Brain microvascular endothelial cell (primary cell): Measurements from ENCODE around the gene KCNH2.

ENCODE experiments used
- DNase-seq: peaks from one replicate; pipeline ENCODE4 v3.0.0-alpha.2; 2020
- H3K27ac ChIP-seq: fragments of 250-450 bp; sonication (Bioruptor Pico); 2 replicates; pipeline ENCODE4 v1.5.1; 2020; ENCODE audit warnings: mild to moderate bottlenecking, moderate library complexity
- H3K27me3 ChIP-seq: fragments of 250-450 bp; sonication (Bioruptor Pico); replicated peaks from 2 replicates; pipeline ENCODE4 v1.5.1; 2020; ENCODE audit warnings: mild to moderate bottlenecking
- H3K36me3 ChIP-seq: fragments of 250-450 bp; sonication (Bioruptor Pico); replicated peaks from 2 replicates; pipeline ENCODE4 v1.5.1; 2020; ENCODE audit warnings: mild to moderate bottlenecking
- H3K4me3 ChIP-seq: 2 replicates; pipeline ENCODE4 v1.5.1; 2011; ENCODE audit warnings: low read depth, mild to moderate bottlenecking, control low read depth, low read length, moderate library complexity
- in situ Hi-C: cut with HindIII; loops from 2 replicates; pipeline ENCODE4 v1.10.0; 2017; ENCODE audit warnings: low sequenced_read_pairs, low pct_ligation_motif_present
- TF ChIP-seq, protein P1 (sequence below): IDR thresholded peaks from 2 replicates; pipeline ENCODE4 v1.5.1; 2011; ENCODE audit warnings: low read depth, mild to moderate bottlenecking, moderate library complexity, low read length, control low read depth, inconsistent platforms; ENCODE audit errors: missing control alignments

Gene KCNH2

DNA sequence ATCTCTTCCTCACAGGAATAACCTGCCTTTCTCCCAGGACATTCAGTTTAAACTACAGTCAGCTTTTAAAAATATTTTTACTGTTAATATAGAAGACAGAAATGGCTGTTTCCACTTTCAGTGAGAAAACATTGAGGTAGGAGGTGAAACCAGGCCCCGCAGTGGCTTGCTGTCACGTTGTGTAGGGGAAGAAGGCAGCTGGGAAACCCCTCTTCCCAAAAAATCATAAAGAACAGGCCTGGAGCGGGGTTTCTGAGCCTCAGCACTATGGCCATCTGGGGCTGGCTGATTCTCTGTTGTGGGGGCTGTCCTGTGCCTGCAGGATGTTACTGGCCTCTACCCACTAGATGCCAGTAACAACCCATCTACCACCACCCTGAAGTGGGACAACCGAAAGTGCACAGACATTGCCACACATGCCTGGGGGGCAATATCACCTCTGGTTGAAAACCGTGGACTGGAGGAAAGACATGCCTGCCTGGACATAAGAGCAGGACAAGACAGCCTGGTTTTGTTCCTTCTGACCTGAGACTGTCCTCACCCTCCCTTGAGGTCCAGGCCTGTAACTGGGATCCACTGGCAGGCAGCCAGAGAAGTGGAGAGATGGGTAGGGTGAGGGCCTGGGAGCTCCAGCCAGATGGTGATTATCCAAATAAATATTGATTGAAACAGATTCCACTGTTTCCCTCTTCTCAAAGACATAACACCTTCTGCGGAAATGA, 43.9 kb downstream of the KCNH2 start:
- in situ Hi-C loops: no loop called here
- Histone ChIP-seq H3K27ac (no peak overlapping the region), H3K36me3 (no peaks in the 10 kb centered on the region), H3K4me3 (no peak overlapping the region), H3K27me3 (no peaks in the 10 kb centered on the region)
- DNase-seq: no peak
- TF ChIP-seq, protein P1, sequence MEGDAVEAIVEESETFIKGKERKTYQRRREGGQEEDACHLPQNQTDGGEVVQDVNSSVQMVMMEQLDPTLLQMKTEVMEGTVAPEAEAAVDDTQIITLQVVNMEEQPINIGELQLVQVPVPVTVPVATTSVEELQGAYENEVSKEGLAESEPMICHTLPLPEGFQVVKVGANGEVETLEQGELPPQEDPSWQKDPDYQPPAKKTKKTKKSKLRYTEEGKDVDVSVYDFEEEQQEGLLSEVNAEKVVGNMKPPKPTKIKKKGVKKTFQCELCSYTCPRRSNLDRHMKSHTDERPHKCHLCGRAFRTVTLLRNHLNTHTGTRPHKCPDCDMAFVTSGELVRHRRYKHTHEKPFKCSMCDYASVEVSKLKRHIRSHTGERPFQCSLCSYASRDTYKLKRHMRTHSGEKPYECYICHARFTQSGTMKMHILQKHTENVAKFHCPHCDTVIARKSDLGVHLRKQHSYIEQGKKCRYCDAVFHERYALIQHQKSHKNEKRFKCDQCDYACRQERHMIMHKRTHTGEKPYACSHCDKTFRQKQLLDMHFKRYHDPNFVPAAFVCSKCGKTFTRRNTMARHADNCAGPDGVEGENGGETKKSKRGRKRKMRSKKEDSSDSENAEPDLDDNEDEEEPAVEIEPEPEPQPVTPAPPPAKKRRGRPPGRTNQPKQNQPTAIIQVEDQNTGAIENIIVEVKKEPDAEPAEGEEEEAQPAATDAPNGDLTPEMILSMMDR: no peak

DNA sequence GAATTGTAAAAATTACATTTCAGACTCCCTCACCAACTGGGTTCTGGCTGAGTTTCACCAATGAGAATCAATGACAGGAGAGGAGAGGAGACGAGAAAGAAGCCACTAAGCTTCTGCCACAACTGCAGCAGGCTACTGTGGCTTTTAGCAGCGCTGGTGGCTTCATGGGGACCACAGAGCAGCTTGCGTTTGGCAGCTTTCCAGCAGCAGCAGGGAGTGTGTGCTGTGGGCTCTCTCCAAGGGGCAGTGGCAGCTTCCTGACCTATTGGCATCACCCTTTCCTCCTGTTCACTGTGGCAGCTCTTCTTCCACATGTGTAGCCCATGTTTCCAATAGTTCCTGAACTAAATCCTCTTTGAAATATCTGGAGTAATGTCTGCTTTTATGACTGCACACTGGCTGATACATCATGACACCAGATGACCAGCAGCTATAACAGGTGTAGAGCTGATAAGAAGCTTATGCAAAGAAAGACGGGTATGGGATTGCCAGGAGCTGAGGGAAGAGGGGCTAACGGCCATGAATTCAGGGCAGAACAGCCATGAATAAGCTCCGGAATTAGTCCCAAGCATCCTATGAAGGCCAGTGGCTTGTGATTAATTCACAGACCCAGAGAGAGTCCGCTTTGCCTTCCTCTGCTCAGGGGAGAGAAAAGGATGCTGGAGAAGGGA, 46.8 kb downstream of the KCNH2 start:
- no peak overlapping the region for H3K27ac ChIP-seq
- H3K27me3 ChIP-seq: no peaks in the 10 kb centered on the region
- in situ Hi-C loops: no loop called here
- no peak for DNase-seq
- H3K36me3 ChIP-seq: no peaks in the 10 kb centered on the region
- TF ChIP-seq, protein P1: no peak
- H3K4me3 ChIP-seq: no peak overlapping the region

- no peaks in the 10 kb centered on the region for H3K27me3 ChIP-seq
- in situ Hi-C loops: no loop called here
- DNase-seq: no peak
- no peak overlapping the region for H3K27ac ChIP-seq
- H3K36me3 ChIP-seq: no peaks in the 10 kb centered on the region
- TF ChIP-seq, protein P1: no peak
- H3K4me3 ChIP-seq: no peak overlapping the region
Measured at GRCh38 chr7:150928541-150928940, 49.6 kb downstream of the KCNH2 start.

- DNase-seq: peak; percentile 15
Measured at GRCh38 chr7:150927956-150928344, 50.2 kb downstream of the KCNH2 start.

GRCh38 chr7:150927157-150927955, 50.8 kb downstream of the KCNH2 start:
- TF ChIP-seq, protein P1: no peak
- DNase-seq: no peak
- Histone ChIP-seq H3K4me3 (no peak overlapping the region), H3K27me3 (no peaks in the 10 kb centered on the region), H3K27ac (no peak overlapping the region), H3K36me3 (no peaks in the 10 kb centered on the region)
- in situ Hi-C loops: no loop called here

More at GRCh38 chr7:150927956-150928344, 50.2 kb downstream of the KCNH2 start:
- TF ChIP-seq, protein P1: peak; percentile 2
- no peak overlapping the region for H3K4me3 ChIP-seq
- no peaks in the 10 kb centered on the region for H3K36me3 ChIP-seq
- in situ Hi-C loops: no loop called here
- no peaks in the 10 kb centered on the region for H3K27me3 ChIP-seq
- H3K27ac ChIP-seq: no peak overlapping the region
